K562 (cell line): Measurements from ENCODE around the gene GATAD2B. TPM values are rescaled to one million over a fixed set of nuclear protein-coding genes. Genes with fewer than 3 reads are reported as not detected.

Experiments
- CCAR2 ChIP-seq: fragments of 200-400 bp; formaldehyde crosslinking; IDR thresholded peaks from 2 replicates; pipeline ENCODE4 v1.6.1; 2017; ENCODE audit warnings: mild to moderate bottlenecking, low read depth, low read length
- CREB3L1 ChIP-seq: fragments of 450-650 bp; IDR thresholded peaks from 2 replicates; pipeline ENCODE4 v1.6.1; 2014; ENCODE audit warnings: low read depth, mild to moderate bottlenecking, moderate library complexity, borderline replicate concordance
- CTCF ChIP-seq, 3 experiments: IDR thresholded peaks in 2 of 3; conservative IDR thresholded peaks in 1 of 3; 2 replicates each; pipeline ENCODE4 v1.5.1; 2011 to 2012; ENCODE audit warnings: low read length in 3 of 3, mild to moderate bottlenecking in 3 of 3, control low read depth in 2 of 3, improper control_type of control experiment in 1 of 3, inconsistent platforms in 1 of 3, low read depth in 1 of 3, mixed read lengths in 1 of 3, moderate library complexity in 1 of 3; ENCODE audit not compliant: insufficient read depth in 2 of 3
- HNRNPL ChIP-seq: fragments of 200-400 bp; formaldehyde crosslinking; IDR thresholded peaks from 2 replicates; pipeline ENCODE4 v1.6.1; 2017; ENCODE audit warnings: low read depth, mild to moderate bottlenecking, low read length
- NFYB ChIP-seq: IDR thresholded peaks from 2 replicates; pipeline ENCODE4 v1.6.1; 2011; ENCODE audit warnings: mild to moderate bottlenecking, moderate library complexity; ENCODE audit not compliant: insufficient read length; ENCODE audit errors: extremely low read depth
- POLR2G ChIP-seq: fragments of 200-400 bp; formaldehyde crosslinking; IDR thresholded peaks from 2 replicates; pipeline ENCODE4 v1.6.1; 2017; ENCODE audit warnings: low read depth, mild to moderate bottlenecking, antibody characterized with exemption, low read length, moderate library complexity
- POLR3G ChIP-seq: IDR thresholded peaks from 2 replicates; pipeline ENCODE4 v1.6.1; 2011; ENCODE audit not compliant: insufficient read length, insufficient replicate concordance; ENCODE audit errors: extremely low read depth
- PTRF ChIP-seq: fragments of 450-650 bp; IDR thresholded peaks from 2 replicates; pipeline ENCODE4 v1.6.1; 2016; ENCODE audit warnings: mild to moderate bottlenecking, missing genetic modification characterization, missing compliant biosample characterization
- RBM34 ChIP-seq: fragments of 200-400 bp; formaldehyde crosslinking; IDR thresholded peaks from 2 replicates; pipeline ENCODE4 v1.6.1; 2018; ENCODE audit warnings: low read length, borderline replicate concordance; ENCODE audit not compliant: insufficient read depth
- TAF9B ChIP-seq: fragments of 450-650 bp; IDR thresholded peaks from 2 replicates; pipeline ENCODE4 v1.6.1; 2018; ENCODE audit warnings: mild to moderate bottlenecking; ENCODE audit not compliant: partially characterized antibody
- TBL1XR1 ChIP-seq, 2 experiments: IDR thresholded peaks; 2 replicates each; pipeline ENCODE4 v1.6.1; 2012; ENCODE audit warnings: improper control_type of control experiment in 2 of 2, low read length in 2 of 2, mild to moderate bottlenecking in 1 of 2
- ZNF766 ChIP-seq: fragments of 200-800 bp; sonication (Bioruptor generic); conservative IDR thresholded peaks from 2 replicates; pipeline ENCODE4 v1.6.1; 2016; ENCODE audit warnings: missing genetic modification characterization, missing compliant biosample characterization
- polyA plus RNA-seq, 8 experiments: library from polyadenylated mRNA; depleted of rRNA in 4 of 8; stranded (reverse) in 5 of 8; unstranded in 3 of 8; fragments of >200 nt; fragmentation: Nextera tagmentation in 2 of 8; fragmentation: Illumina TruSeq in 1 of 8; extraction: Ambion mirVana in 2 of 8; extraction: Trizol in 1 of 8; gene quantifications; 2 replicates each; pipeline versions ENCODE4 v1.2.1 to v1.2.3, GENCODE V29; 2011 to 2014; ENCODE audit warnings: inconsistent platforms in 1 of 8, missing spikeins in 1 of 8
- total RNA-seq, 7 experiments: library from RNA; depleted of rRNA in 6 of 7; stranded (reverse); fragments of >200 nt in 6 of 7; fragmentation: Illumina TruSeq in 2 of 7; extraction: Trizol in 2 of 7; gene quantifications; 2 replicates each; pipeline versions ENCODE4 v1.2.1 to v1.2.3, GENCODE V29; 2011 to 2021; ENCODE audit warnings: low replicate concordance in 1 of 7
- TF ChIP-seq, protein P1 (sequence below), 2 experiments: fragments of 250-450 bp in 1 of 2; fragments of 450-650 bp in 1 of 2; sonication (Bioruptor Pico) in 1 of 2; IDR thresholded peaks; 2 replicates each; pipeline versions ENCODE4 v1.6.1 to v1.8.0; 2016 to 2021; ENCODE audit warnings: mild to moderate bottlenecking in 2 of 2, moderate library complexity in 2 of 2, missing compliant biosample characterization in 1 of 2, missing genetic modification characterization in 1 of 2
- TF ChIP-seq, protein P2 (sequence below): fragments of 200-800 bp; sonication (Bioruptor generic); IDR thresholded peaks from 2 replicates; pipeline ENCODE4 v1.6.1; 2016; ENCODE audit warnings: missing genetic modification characterization, missing compliant biosample characterization

The GATAD2B gene
- total and polyA plus RNA-seq, 9 of the 15 experiments (the other 6 are each of a cell fraction or from before 2014, with no cell fraction given): 1.5 to 40.2 (median 4.9) TPM

GRCh38 chr1:153922076-153922971 lies 448 bp downstream of the GATAD2B start (continued):
- no peak for TF ChIP-seq CREB3L1
- TF ChIP-seq TAF9B: no peak
- TF ChIP-seq CTCF (IDR thresholded peaks at IDR 0.05 in 2 of 3, conservative IDR thresholded peaks at IDR 0.05 in 1 of 3; ENCODE audit: insufficient read depth in 2 of 3, low read depth in 1 of 3, low read length in 3 of 3): peak; percentile 21 to 97 (median 68); a peak in 4 of 6 replicates
- no peak for TF ChIP-seq POLR3G
- peak; percentile 58; the same call in 1 of the 2 replicates for TF ChIP-seq ZNF766 (CRISPR knock-in tag)
- TF ChIP-seq, protein P1, sequence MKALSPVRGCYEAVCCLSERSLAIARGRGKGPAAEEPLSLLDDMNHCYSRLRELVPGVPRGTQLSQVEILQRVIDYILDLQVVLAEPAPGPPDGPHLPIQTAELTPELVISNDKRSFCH (CRISPR knock-in tag; IDR thresholded peaks at IDR 0.05): no peak
- TF ChIP-seq, protein P1 (tag; IDR thresholded peaks at IDR 0.05): no peak
- peak; percentile 91 for TF ChIP-seq POLR2G
- TF ChIP-seq TBL1XR1 (IDR thresholded peaks at IDR 0.05; ENCODE audit: low read length in 2 of 2): no peak; a peak in 1 of 4 replicates
- no peak for TF ChIP-seq CCAR2
- TF ChIP-seq HNRNPL: no peak
- TF ChIP-seq PTRF (tag): no peak
- TF ChIP-seq RBM34: no peak
- TF ChIP-seq, protein P2, sequence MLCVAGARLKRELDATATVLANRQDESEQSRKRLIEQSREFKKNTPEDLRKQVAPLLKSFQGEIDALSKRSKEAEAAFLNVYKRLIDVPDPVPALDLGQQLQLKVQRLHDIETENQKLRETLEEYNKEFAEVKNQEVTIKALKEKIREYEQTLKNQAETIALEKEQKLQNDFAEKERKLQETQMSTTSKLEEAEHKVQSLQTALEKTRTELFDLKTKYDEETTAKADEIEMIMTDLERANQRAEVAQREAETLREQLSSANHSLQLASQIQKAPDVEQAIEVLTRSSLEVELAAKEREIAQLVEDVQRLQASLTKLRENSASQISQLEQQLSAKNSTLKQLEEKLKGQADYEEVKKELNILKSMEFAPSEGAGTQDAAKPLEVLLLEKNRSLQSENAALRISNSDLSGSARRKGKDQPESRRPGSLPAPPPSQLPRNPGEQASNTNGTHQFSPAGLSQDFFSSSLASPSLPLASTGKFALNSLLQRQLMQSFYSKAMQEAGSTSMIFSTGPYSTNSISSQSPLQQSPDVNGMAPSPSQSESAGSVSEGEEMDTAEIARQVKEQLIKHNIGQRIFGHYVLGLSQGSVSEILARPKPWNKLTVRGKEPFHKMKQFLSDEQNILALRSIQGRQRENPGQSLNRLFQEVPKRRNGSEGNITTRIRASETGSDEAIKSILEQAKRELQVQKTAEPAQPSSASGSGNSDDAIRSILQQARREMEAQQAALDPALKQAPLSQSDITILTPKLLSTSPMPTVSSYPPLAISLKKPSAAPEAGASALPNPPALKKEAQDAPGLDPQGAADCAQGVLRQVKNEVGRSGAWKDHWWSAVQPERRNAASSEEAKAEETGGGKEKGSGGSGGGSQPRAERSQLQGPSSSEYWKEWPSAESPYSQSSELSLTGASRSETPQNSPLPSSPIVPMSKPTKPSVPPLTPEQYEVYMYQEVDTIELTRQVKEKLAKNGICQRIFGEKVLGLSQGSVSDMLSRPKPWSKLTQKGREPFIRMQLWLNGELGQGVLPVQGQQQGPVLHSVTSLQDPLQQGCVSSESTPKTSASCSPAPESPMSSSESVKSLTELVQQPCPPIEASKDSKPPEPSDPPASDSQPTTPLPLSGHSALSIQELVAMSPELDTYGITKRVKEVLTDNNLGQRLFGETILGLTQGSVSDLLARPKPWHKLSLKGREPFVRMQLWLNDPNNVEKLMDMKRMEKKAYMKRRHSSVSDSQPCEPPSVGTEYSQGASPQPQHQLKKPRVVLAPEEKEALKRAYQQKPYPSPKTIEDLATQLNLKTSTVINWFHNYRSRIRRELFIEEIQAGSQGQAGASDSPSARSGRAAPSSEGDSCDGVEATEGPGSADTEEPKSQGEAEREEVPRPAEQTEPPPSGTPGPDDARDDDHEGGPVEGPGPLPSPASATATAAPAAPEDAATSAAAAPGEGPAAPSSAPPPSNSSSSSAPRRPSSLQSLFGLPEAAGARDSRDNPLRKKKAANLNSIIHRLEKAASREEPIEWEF (CRISPR knock-in tag): no peak
- TF ChIP-seq NFYB: no peak
